Neural cell (in vitro differentiated cells): ENCODE data around the gene ERG28. TPM values are rescaled to one million over a fixed set of nuclear protein-coding genes. Genes with fewer than 3 reads are reported as not detected.

Source experiments
- H2AFZ ChIP-seq: fragments of 200-600, 300-800 bp; sonication (generic), shearing (Covaris generic); 2 replicates; pipeline ENCODE4 v1.6.0; 2014; ENCODE audit warnings: low read depth, mild to moderate bottlenecking, antibody characterized with exemption, low read length, moderate library complexity
- H3F3A ChIP-seq: fragments of 200-600 bp; shearing (Covaris generic); 2 replicates; pipeline ENCODE4 v1.6.1; 2016; ENCODE audit warnings: mild to moderate bottlenecking, moderate library complexity, mixed read lengths, antibody characterized with exemption, low read length; ENCODE audit not compliant: insufficient read depth, poor library complexity, severe bottlenecking
- H3K27ac ChIP-seq: fragments of 200-600, 300-800 bp; sonication (generic), shearing (Covaris generic); 2 replicates; pipeline ENCODE4 v1.5.1; 2014; ENCODE audit warnings: mild to moderate bottlenecking, low read length, moderate library complexity
- H3K27me3 ChIP-seq: fragments of 300-800, 200-600 bp; sonication (generic), shearing (Covaris generic); 2 replicates; pipeline ENCODE4 v1.6.0; 2014; ENCODE audit warnings: mild to moderate bottlenecking, low read depth, low read length, moderate library complexity; ENCODE audit not compliant: insufficient read depth
- H3K36me3 ChIP-seq: fragments of 300-800, 200-600 bp; sonication (generic), shearing (Covaris generic); 2 replicates; pipeline ENCODE4 v1.5.1; 2014; ENCODE audit warnings: mild to moderate bottlenecking, antibody characterized with exemption, low read length, moderate library complexity; ENCODE audit not compliant: insufficient read depth
- H3K4me2 ChIP-seq: fragments of 300-800, 200-600 bp; sonication (generic), shearing (Covaris generic); 2 replicates; pipeline ENCODE4 v1.6.0; 2014; ENCODE audit warnings: mild to moderate bottlenecking, low read length
- H3K4me3 ChIP-seq: fragments of 300-800, 200-600 bp; sonication (generic), shearing (Covaris generic); 2 replicates; pipeline ENCODE4 v1.5.1; 2014; ENCODE audit warnings: mild to moderate bottlenecking, low read length, moderate library complexity
- H3K79me2 ChIP-seq: fragments of 200-600 bp; shearing (Covaris generic); replicated peaks from 2 replicates; pipeline ENCODE4 v1.6.0; 2014; ENCODE audit warnings: mild to moderate bottlenecking, low read length, moderate library complexity; ENCODE audit not compliant: insufficient read depth
- H3K9ac ChIP-seq: fragments of 300-800, 200-600 bp; sonication (generic), shearing (Covaris generic); 2 replicates; pipeline ENCODE4 v1.6.1; 2016; ENCODE audit warnings: mild to moderate bottlenecking, low read length, mixed read lengths
- H3K9me2 ChIP-seq: fragments of 200-600 bp; shearing (Covaris generic); 2 replicates; pipeline ENCODE4 v1.6.1; 2016; ENCODE audit warnings: mild to moderate bottlenecking, low read length, mixed read lengths; ENCODE audit not compliant: insufficient read depth
- H3K9me3 ChIP-seq: fragments of 200-600, 300-800 bp; sonication (generic), shearing (Covaris generic); 2 replicates; pipeline ENCODE4 v1.6.1; 2016; ENCODE audit warnings: mild to moderate bottlenecking, mixed run types, low read length, moderate library complexity, mixed read lengths
- H4K20me1 ChIP-seq: fragments of 200-600 bp; shearing (Covaris generic); 2 replicates; pipeline ENCODE4 v1.6.1; 2016; ENCODE audit warnings: mild to moderate bottlenecking, mixed run types; ENCODE audit not compliant: insufficient read depth
- CTCF ChIP-seq: fragments of 450-650 bp; IDR thresholded peaks from 2 replicates; pipeline ENCODE4 v1.5.1; 2014; ENCODE audit warnings: antibody characterized with exemption, mild to moderate bottlenecking, moderate library complexity; ENCODE audit not compliant: poor library complexity, severe bottlenecking
- EP300 ChIP-seq: fragments of 450-650 bp; conservative IDR thresholded peaks from 2 replicates; pipeline ENCODE4 v1.6.1; 2014; ENCODE audit warnings: antibody characterized with exemption, mild to moderate bottlenecking, moderate library complexity; ENCODE audit not compliant: poor library complexity, severe bottlenecking
- EZH2 ChIP-seq: fragments of 200-600, 300-800 bp; shearing (Covaris generic), sonication (generic); IDR thresholded peaks from 2 replicates; pipeline ENCODE4 v1.6.1; 2014; ENCODE audit warnings: antibody characterized with exemption, low read length, borderline replicate concordance, mild to moderate bottlenecking; ENCODE audit not compliant: insufficient read depth, poor library complexity, severe bottlenecking
- MXI1 ChIP-seq: fragments of 450-650 bp; conservative IDR thresholded peaks from 2 replicates; pipeline ENCODE4 v1.6.1; 2014; ENCODE audit warnings: antibody characterized with exemption, mild to moderate bottlenecking; ENCODE audit not compliant: poor library complexity, severe bottlenecking
- POLR2AphosphoS5 ChIP-seq: IDR thresholded peaks from 2 replicates; pipeline ENCODE4 v1.6.1; 2012
- RAD21 ChIP-seq: fragments of 450-650 bp; conservative IDR thresholded peaks from 2 replicates; pipeline ENCODE4 v1.6.1; 2014; ENCODE audit warnings: antibody characterized with exemption, mild to moderate bottlenecking, moderate library complexity
- REST ChIP-seq: IDR thresholded peaks from 2 replicates; pipeline ENCODE4 v1.6.1; 2012; ENCODE audit warnings: borderline replicate concordance
- SMC3 ChIP-seq: fragments of 450-650 bp; conservative IDR thresholded peaks from 2 replicates; pipeline ENCODE4 v1.6.1; 2014; ENCODE audit warnings: antibody characterized with exemption, mild to moderate bottlenecking, moderate library complexity; ENCODE audit not compliant: poor library complexity
- TAF1 ChIP-seq: IDR thresholded peaks from 2 replicates; pipeline ENCODE4 v1.6.1; 2012; ENCODE audit warnings: low read depth
- polyA plus RNA-seq: library from polyadenylated mRNA; depleted of rRNA; stranded (reverse); fragments of >200 nt; gene quantifications from 2 replicates; pipeline ENCODE4 v1.2.3, GENCODE V29; 2014

ERG28 gene
- polyA plus RNA-seq, 1 donor from 2014 or later: 23.4 TPM

GRCh38 chr14:75607842-75608640 is 52.6 kb downstream of the ERG28 start:
- no peaks in the 10 kb centered on the region for H3F3A ChIP-seq
- no peak overlapping the region for H3K27ac ChIP-seq
- no peaks in the 10 kb centered on the region for H3K79me2 ChIP-seq

GRCh38 chr14:75607044-75607443 is 53.6 kb downstream of the ERG28 start:
- no peak overlapping the region for H3K4me2 ChIP-seq
- H3K36me3 ChIP-seq: no peaks in the 10 kb centered on the region
- H2AFZ ChIP-seq: no peak overlapping the region
- no peak overlapping the region for H3K27ac ChIP-seq
- no peak overlapping the region for H3K4me3 ChIP-seq
- H4K20me1 ChIP-seq: no peaks in the 10 kb centered on the region
- no peak for TF ChIP-seq EP300
- no peak for TF ChIP-seq SMC3
- TF ChIP-seq MXI1: no peak
- TF ChIP-seq EZH2: no peak
- no peak for TF ChIP-seq TAF1
- no peaks in the 10 kb centered on the region for H3K27me3 ChIP-seq
- no peaks in the 10 kb centered on the region for H3K9me3 ChIP-seq
- no peaks in the 10 kb centered on the region for H3K9me2 ChIP-seq
- H3F3A ChIP-seq: no peaks in the 10 kb centered on the region
- H3K79me2 ChIP-seq: no peaks in the 10 kb centered on the region
- H3K9ac ChIP-seq: no peak overlapping the region

More at GRCh38 chr14:75607842-75608640, 52.6 kb downstream of the ERG28 start:
- no peaks in the 10 kb centered on the region for H3K36me3 ChIP-seq
- H3K4me3 ChIP-seq: no peak overlapping the region
- no peak overlapping the region for H2AFZ ChIP-seq
- no peak overlapping the region for H3K9ac ChIP-seq
- H3K4me2 ChIP-seq: no peak overlapping the region
- H3K9me3 ChIP-seq: no peaks in the 10 kb centered on the region
- TF ChIP-seq SMC3 (no peak), TAF1 (no peak), REST (no peak), EP300 (no peak), MXI1 (no peak), POLR2AphosphoS5 (no peak), RAD21 (no peak), CTCF (no peak), EZH2 (no peak)
- H3K9me2 ChIP-seq: no peaks in the 10 kb centered on the region
- no peaks in the 10 kb centered on the region for H3K27me3 ChIP-seq
- H4K20me1 ChIP-seq: no peaks in the 10 kb centered on the region
